GM21737 (cell line): ENCODE results near the gene PLEKHH3.
"Not testable (repeated sequence)": the region's sequence is repeated elsewhere in the genome, so short reads cannot be mapped to it uniquely, and the experiment has no call there.

Source experiments
- ATAC-seq: cut with Tn5 transposase; IDR thresholded peaks from one replicate; pipeline ENCODE4 v1.9.1; 2021; ENCODE audit warnings: mild to moderate bottlenecking, moderate library complexity; ENCODE audit not compliant: unreplicated experiment

Gene PLEKHH3

GRCh38 chr17:42632949-42633444 lies 43.8 kb downstream of the PLEKHH3 start:
- ATAC-seq: no peak

DNA sequence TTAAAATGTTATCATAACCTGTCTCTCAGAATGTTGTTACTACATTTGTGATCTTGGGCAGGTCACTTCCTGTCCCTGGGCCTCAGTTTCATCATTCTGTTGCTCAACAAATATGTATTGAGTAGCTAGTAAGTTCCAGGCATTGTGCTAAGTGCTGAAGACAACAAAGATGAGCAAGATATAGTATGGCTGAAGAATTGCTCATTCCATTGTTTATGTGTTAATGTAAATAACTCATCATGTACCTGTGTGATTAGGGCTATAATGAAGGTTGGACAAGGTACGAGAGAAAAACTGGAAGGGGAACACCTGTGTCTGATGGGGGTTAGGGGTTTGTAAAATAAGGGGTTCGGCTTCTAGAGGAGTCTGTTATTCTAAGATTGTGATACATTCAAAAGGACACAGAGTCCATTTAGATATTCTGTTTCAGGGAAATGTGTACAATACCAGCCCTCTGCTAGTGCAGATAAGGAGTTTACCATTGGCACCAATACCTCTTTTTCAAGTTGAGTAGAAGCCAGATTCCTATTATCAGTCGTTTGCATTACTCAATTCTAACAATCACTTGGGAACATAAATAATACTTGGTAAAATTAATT lies 47.3 kb downstream of the PLEKHH3 start:
- no peak for ATAC-seq

- ATAC-seq: not testable (repeated sequence)
Measured at GRCh38 chr17:42627032-42627764, 49.6 kb downstream of the PLEKHH3 start.

DNA sequence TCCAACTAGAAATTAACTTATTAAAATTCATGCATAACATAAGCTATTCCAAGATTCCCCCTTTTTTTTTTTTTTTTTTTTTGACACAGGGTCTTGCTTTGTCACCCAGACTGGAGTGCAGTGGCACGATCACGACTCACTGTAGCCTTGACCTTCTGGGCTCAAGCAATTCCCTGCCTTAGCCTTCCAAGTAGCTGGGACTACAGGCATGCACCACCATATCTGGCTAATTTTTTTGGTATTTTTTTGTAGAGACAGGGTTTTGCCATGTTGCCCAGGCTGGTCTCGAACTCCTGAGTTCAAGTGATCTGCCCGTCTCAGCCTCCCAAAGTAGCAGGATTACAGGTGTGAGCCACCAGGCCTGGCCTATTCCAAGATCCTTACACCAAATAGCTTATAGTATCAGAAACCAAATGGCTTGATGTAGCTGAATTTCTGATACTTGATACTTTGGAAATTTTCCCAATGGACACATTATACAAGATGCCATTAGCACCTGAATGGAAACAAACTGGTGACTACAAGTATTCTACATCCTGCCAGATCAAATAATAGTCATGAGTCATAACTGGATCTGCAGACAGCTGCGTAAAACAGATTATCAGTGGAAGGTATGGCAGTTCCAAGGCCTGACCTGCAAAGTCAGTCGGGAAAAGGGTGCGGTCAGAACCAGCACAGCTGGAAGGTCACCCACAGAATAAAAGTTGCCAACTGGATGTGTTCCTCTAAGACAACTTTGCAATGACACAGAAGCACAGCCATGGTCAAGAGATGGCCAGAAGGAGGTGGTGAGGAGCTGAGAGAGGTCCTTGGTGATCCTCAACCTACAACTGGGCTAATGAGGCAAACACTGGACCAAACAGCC lies 52.8 kb downstream of the PLEKHH3 start:
- no peak for ATAC-seq

GRCh38 chr17:42623271-42623670 lies 53.5 kb downstream of the PLEKHH3 start:
- no peak for ATAC-seq

DNA sequence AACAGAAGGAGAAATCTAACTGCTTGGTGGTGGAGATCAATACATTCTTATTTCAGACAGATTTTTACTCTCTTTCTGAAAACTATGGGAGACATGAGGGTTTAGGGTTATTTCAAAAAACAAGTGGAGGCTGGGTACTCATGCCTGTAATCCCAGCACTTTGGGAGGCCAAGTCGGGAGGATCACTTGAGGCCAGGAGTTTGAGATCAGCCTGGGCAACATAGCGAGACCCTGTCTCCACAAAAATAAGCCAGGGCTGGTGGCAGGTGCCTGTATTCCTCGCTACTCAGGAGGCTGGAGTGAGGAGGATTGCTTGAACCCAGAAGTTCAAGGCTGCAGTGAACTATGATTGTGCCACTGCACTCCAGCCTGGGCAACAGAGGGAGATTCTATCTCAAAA lies 54.8 kb downstream of the PLEKHH3 start:
- ATAC-seq: not testable (repeated sequence)

DNA sequence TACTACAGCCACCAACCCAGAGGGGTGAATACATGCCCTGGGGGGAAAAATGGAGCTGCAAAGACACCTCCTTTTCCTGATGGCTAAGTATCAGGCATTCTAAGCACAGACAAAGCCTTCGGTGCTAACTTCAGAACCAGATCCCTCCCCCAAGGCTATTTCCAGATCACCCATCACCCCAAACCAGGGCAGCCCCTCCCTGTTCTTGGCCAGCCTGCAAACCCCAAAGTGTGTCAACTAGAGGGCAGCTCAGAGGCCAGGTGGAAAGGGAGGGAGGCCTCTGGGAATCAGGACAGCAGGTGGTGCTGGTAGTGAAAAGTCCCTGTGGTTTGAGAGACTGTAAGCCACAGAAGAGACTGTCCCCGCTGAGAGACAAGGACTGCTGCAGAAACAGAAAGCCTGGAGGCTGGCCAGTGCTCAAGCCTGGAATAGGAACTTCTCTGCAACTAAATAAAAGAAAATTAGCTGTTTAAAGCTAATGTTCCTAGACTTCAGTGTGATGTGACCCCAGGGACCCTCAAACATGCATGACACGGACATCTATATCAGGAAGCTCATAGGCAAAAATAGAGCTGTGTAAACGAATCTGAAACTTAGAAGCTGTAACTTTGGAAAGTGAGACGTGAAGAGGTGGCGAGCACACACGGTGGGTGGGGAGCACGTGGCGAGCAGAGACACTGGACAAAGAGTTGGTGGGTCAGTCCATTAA lies 58.2 kb downstream of the PLEKHH3 start:
- ATAC-seq: peak; percentile 63

- peak; percentile 29 for ATAC-seq
Measured at GRCh38 chr17:42617956-42618431, 58.8 kb downstream of the PLEKHH3 start.
